HepG2 (cell line): ENCODE results near the gene HMCN2. TPM values are rescaled to one million over a fixed set of nuclear protein-coding genes. Genes with fewer than 3 reads are reported as not detected.
A peak's percentile ranks its signal among the peaks of the same experiment; 100 is the strongest.
"Not testable (repeated sequence)": the region's sequence is repeated elsewhere in the genome, so short reads cannot be mapped to it uniquely, and the experiment has no call there.

ENCODE experiments used
- ATAC-seq: fragments of 200-7000 bp; cut with Tn5 transposase; 3 replicates; pipeline ENCODE4 v1.9.1; 2020; ENCODE audit warnings: mild to moderate bottlenecking, moderate library complexity
- BruUV-seq: library from RNA; stranded (reverse); fragments of 400-500 nt; replicated peaks from 2 replicates; lab custom pipeline; 2021; lab: Mats Ljungman, UMichigan
- CTCF ChIA-PET: fragments of 300-600 bp; formaldehyde crosslinking; extraction: SDS; loops from one replicate; lab custom pipeline; 2021; ENCODE audit warnings: low total read pairs, inconsistent platforms, low intra/inter-chr PET ratio; lab: Yijun Ruan, JAX
- POLR2A ChIA-PET: fragments of 350-600 bp; sonication (Branson Sonifier 250); formaldehyde crosslinking; loops from one replicate; lab custom pipeline; 2020; ENCODE audit warnings: antibody characterized with exemption, inconsistent platforms; lab: Yijun Ruan, JAX
- DNase-seq: peaks from one replicate; pipeline ENCODE4 v3.0.0-alpha.2; 2015; ENCODE audit warnings: low spot score
- FAIRE-seq: peaks from 3 replicates; lab custom pipeline; 2011; peaks lifted over from hg19 to GRCh38; lab: Jason Lieb, UNC
- H2AFZ ChIP-seq: one replicate; pipeline ENCODE4 v1.6.1; 2011; ENCODE audit warnings: low read length, inconsistent platforms
- H3K27ac ChIP-seq: fragments of 300-600 bp; 3 replicates; pipeline ENCODE4 v1.8.0; 2011; ENCODE audit warnings: mixed run types, mild to moderate bottlenecking, mixed read lengths, low read length, inconsistent platforms; ENCODE audit not compliant: insufficient read depth; ENCODE audit errors: extremely low read length
- H3K27me3 ChIP-seq, 2 experiments: fragments of 200-600 bp in 1 of 2; 2 replicates in 1 of 2; 3 replicates in 1 of 2; pipeline versions ENCODE4 v1.6.0 to v1.8.0; 2011; ENCODE audit warnings: low read length in 2 of 2, mild to moderate bottlenecking in 2 of 2, moderate library complexity in 2 of 2, inconsistent platforms in 1 of 2; ENCODE audit not compliant: insufficient read depth in 2 of 2, control insufficient read depth in 1 of 2
- H3K36me3 ChIP-seq, 2 experiments: fragments of 200-600 bp in 1 of 2; replicated peaks in 1 of 2; 2 replicates in 1 of 2; 3 replicates in 1 of 2; pipeline versions ENCODE4 v1.5.1 to v1.8.0; 2011; ENCODE audit warnings: low read length in 2 of 2, inconsistent platforms in 1 of 2; ENCODE audit not compliant: insufficient read depth in 2 of 2, control insufficient read depth in 1 of 2
- H3K4me1 ChIP-seq: 2 replicates; pipeline ENCODE4 v1.5.1; 2012; ENCODE audit warnings: low read length, inconsistent platforms; ENCODE audit not compliant: insufficient read depth
- H3K4me2 ChIP-seq: 2 replicates; pipeline ENCODE4 v1.6.0; 2011; ENCODE audit warnings: low read depth, low read length, inconsistent platforms
- H3K4me3 ChIP-seq, 3 experiments: fragments of 200-600 bp in 1 of 3; sonication (generic), shearing (Covaris generic) in 1 of 3; replicated peaks in 1 of 3; 2 replicates each; pipeline ENCODE4 v1.5.1; 2011 to 2016; ENCODE audit warnings: low read length in 3 of 3, inconsistent platforms in 2 of 3, low read depth in 2 of 3, mild to moderate bottlenecking in 2 of 3, control low read depth in 1 of 3, mixed read lengths in 1 of 3; ENCODE audit not compliant: insufficient read depth in 1 of 3
- H3K79me2 ChIP-seq: one replicate; pipeline ENCODE4 v1.6.1; 2011; ENCODE audit warnings: low read length, inconsistent platforms; ENCODE audit not compliant: insufficient read depth
- H3K9ac ChIP-seq: 2 replicates; pipeline ENCODE4 v1.6.0; 2011; ENCODE audit warnings: mild to moderate bottlenecking, low read depth, low read length, inconsistent platforms; ENCODE audit not compliant: insufficient read depth
- H3K9me3 ChIP-seq: 2 replicates; pipeline ENCODE4 v1.5.1; 2012; ENCODE audit warnings: mild to moderate bottlenecking, low read length
- H4K20me1 ChIP-seq: 2 replicates; pipeline ENCODE4 v1.6.0; 2011; ENCODE audit warnings: inconsistent platforms, mild to moderate bottlenecking, low read length, moderate library complexity; ENCODE audit not compliant: insufficient read depth
- HNRNPL ChIP-seq: fragments of 200-400 bp; formaldehyde crosslinking; IDR thresholded peaks from 2 replicates; pipeline ENCODE4 v1.6.1; 2017; ENCODE audit warnings: mild to moderate bottlenecking, low read depth, low read length
- MIXL1 ChIP-seq: IDR thresholded peaks from 2 replicates; pipeline ENCODE4 v1.6.1; 2016
- RAD21 ChIP-seq: fragments of 450-650 bp; formaldehyde crosslinking; IDR thresholded peaks from 2 replicates; pipeline ENCODE4 v1.5.0; 2020; ENCODE audit warnings: mild to moderate bottlenecking
- SETDB1 ChIP-seq: sonication (generic); formaldehyde crosslinking; IDR thresholded peaks from 2 replicates; pipeline ENCODE4 v1.5.1; 2020; ENCODE audit warnings: missing genetic modification reagents, mild to moderate bottlenecking, borderline replicate concordance
- ZNF768 ChIP-seq: sonication (generic); formaldehyde crosslinking; IDR thresholded peaks from 2 replicates; pipeline ENCODE4 v1.4.0; 2020; ENCODE audit warnings: missing genetic modification reagents
- WGBS: methylation state at CpG from one replicate; pipeline ENCODE4 v1.1.6; 2017; ENCODE audit warnings: low lambda C conversion rate; 5-methylcytosine and 5-hydroxymethylcytosine counted together
- in situ Hi-C: cut with HindIII; loops from 2 replicates; pipeline ENCODE4 v1.10.0; 2017; ENCODE audit warnings: low pct_unique_long_range_greater_than_20kb; ENCODE audit not compliant: extremely low pct_ligation_motif_present
- intact Hi-C: fragments of 100-400 bp; cut with micrococcal nuclease; formaldehyde crosslinking; loops from one replicate; pipeline ENCODE4 v1.10.0; 2022; ENCODE audit not compliant: unreplicated experiment
- polyA plus RNA-seq, 8 experiments: library from polyadenylated mRNA; depleted of rRNA in 3 of 8; stranded (reverse) in 7 of 8; unstranded in 1 of 8; fragments of >200 nt; fragmentation: Illumina TruSeq in 4 of 8; extraction: Trizol in 4 of 8; gene quantifications; 2 replicates each; pipeline versions ENCODE4 v1.2.1 to v1.2.3, GENCODE V29; 2011 to 2016; ENCODE audit warnings: low read depth in 4 of 8, missing spikeins in 1 of 8, mixed read lengths in 1 of 8; ENCODE audit not compliant: insufficient read depth in 1 of 8
- total RNA-seq, 5 experiments: library from RNA; depleted of rRNA; stranded (reverse); fragments of >200 nt; fragmentation: Illumina TruSeq; extraction: Trizol; gene quantifications; 2 replicates each; pipeline ENCODE4 v1.2.3, GENCODE V29; 2016; ENCODE audit warnings: low read depth in 1 of 5
- TF ChIP-seq, protein P1 (sequence below): sonication (generic); formaldehyde crosslinking; IDR thresholded peaks from 2 replicates; pipeline ENCODE4 v1.5.0; 2020; ENCODE audit warnings: mild to moderate bottlenecking, missing genetic modification reagents, borderline replicate concordance
- TF ChIP-seq, protein P2 (sequence below): IDR thresholded peaks from 2 replicates; pipeline ENCODE4 v1.6.1; 2016; ENCODE audit warnings: missing biosample characterization, missing genetic modification reagents, low read depth
- TF ChIP-seq, protein P3 (sequence below): sonication (generic); formaldehyde crosslinking; IDR thresholded peaks from 2 replicates; pipeline ENCODE4 v1.5.0; 2020; ENCODE audit warnings: missing genetic modification reagents

The HMCN2 gene
- total and polyA plus RNA-seq, 2 of the 13 experiments (the other 11 are each of a cell fraction or from before 2014, with no cell fraction given), result 0.09 TPM; not detected in 1

DNA sequence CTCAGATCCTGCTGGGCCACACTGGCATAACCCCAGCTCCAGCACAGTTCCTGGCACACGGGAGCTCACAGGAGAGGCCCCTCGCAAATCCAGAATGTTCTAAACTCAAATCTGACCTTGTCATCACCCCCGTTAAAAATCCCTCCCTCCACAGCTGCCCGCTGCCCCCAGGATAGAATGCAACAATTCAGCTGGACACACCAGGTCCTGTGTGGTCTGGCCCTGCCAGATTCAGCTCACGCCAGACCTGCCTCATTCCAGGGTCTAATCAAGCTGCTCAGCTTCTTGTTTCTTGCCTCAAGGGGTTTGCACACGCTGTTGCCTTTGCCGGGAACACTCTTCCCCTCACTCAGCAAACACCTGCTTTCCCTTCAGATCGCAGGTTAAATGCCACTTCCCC lies 134.2 kb downstream of the HMCN2 start:
- POLR2A ChIA-PET, result no interaction called here
- in situ Hi-C loops, result no loop called here

DNA sequence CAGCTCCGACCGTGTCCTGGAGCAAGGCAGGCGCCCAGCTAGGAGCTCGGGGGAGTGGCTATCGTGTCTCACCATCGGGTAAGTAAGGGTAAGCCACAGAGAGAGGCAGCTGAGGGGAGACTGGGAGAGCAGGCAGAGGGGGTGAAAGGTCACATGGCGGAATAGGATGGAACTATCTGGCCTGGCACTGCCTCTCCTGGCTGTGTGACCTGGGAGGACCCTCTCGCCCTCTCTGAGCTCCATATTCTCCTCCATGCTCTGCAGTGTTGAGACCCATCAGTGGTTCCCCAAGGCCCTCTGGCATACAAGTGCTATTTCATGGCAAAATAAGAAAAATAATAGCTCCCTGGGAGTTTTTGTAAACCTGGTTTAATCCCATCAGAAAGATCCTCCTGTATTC lies 135.3 kb downstream of the HMCN2 start:
- no peak overlapping the region for H2AFZ ChIP-seq
- TF ChIP-seq, protein P1, sequence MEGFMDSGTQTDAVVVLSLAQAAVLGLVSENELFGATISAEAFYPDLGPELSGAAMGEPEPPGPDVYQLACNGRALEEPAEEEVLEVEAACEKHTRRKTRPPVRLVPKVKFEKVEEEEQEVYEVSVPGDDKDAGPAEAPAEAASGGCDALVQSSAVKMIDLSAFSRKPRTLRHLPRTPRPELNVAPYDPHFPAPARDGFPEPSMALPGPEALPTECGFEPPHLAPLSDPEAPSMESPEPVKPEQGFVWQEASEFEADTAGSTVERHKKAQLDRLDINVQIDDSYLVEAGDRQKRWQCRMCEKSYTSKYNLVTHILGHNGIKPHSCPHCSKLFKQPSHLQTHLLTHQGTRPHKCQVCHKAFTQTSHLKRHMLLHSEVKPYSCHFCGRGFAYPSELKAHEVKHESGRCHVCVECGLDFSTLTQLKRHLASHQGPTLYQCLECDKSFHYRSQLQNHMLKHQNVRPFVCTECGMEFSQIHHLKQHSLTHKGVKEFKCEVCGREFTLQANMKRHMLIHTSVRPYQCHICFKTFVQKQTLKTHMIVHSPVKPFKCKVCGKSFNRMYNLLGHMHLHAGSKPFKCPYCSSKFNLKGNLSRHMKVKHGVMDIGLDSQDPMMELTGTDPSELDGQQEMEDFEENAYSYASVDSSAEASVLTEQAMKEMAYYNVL (CRISPR knock-in tag), result no peak
- TF ChIP-seq ZNF768 (CRISPR knock-in tag), result peak; percentile 91
- no peak for FAIRE-seq
- no TSS peak for BruUV-seq
- in situ Hi-C loops, result no loop called here
- H3K9ac ChIP-seq, result no peak overlapping the region
- intact Hi-C loops, result no loop called here
- no peak overlapping the region for H3K4me2 ChIP-seq
- H3K9me3 ChIP-seq, result no peaks in the 10 kb centered on the region
- H3K4me3 ChIP-seq, result no peak overlapping the region
- no peaks in the 10 kb centered on the region for H3K79me2 ChIP-seq
- H3K27ac ChIP-seq, result no peak overlapping the region
- H3K4me1 ChIP-seq, result no peaks in the 10 kb centered on the region
- no peak for ATAC-seq
- WGBS, result 47% methylated on average over 6 of the region's 8 CpGs
- H3K36me3 ChIP-seq, result no peaks in the 10 kb centered on the region
- H4K20me1 ChIP-seq, result no peaks in the 10 kb centered on the region
- ChIA-PET POLR2A (no interaction called here), CTCF (no interaction called here)
- no peak for DNase-seq
- peaks cover 4 to 23% of the 10 kb centered on the region in 2 experiments; a peak in 3 of 5 replicates for H3K27me3 ChIP-seq

More for the DNA sequence above, 134.2 kb downstream of the HMCN2 start:
- H3K4me1 ChIP-seq, result no peaks in the 10 kb centered on the region
- intact Hi-C loops, result no loop called here
- BruUV-seq, result no TSS peak
- no peak for DNase-seq
- H3K36me3 ChIP-seq, result no peaks in the 10 kb centered on the region
- H4K20me1 ChIP-seq, result no peaks in the 10 kb centered on the region
- H3K4me3 ChIP-seq, result no peak overlapping the region
- no peak overlapping the region for H3K27ac ChIP-seq
- 40% methylated on average over 8 of the region's 8 CpGs for WGBS
- H3K4me2 ChIP-seq, result no peak overlapping the region
- H3K9me3 ChIP-seq, result no peaks in the 10 kb centered on the region
- H3K79me2 ChIP-seq, result no peaks in the 10 kb centered on the region
- TF ChIP-seq, protein P2, sequence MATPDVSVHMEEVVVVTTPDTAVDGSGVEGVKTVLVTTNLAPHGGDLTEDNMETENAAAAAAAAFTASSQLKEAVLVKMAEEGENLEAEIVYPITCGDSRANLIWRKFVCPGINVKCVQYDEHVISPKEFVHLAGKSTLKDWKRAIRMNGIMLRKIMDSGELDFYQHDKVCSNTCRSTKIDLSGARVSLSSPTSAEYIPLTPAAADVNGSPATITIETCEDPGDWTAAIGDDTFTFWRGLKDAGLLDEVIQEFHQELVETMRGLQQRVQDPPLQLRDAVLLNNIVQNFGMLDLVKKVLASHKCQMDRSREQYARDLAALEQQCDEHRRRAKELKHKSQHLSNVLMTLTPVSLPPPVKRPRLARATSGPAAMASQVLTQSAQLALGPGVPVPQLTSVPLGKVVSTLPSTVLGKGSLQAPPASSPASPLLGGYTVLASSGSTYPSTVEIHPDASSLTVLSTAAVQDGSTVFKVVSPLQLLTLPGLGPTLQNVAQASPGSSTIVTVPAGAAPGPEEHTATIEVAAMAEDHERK, result no peak
- TF ChIP-seq HNRNPL, result no peak
- no peak for TF ChIP-seq MIXL1 (CRISPR knock-in tag)
- TF ChIP-seq, protein P3, sequence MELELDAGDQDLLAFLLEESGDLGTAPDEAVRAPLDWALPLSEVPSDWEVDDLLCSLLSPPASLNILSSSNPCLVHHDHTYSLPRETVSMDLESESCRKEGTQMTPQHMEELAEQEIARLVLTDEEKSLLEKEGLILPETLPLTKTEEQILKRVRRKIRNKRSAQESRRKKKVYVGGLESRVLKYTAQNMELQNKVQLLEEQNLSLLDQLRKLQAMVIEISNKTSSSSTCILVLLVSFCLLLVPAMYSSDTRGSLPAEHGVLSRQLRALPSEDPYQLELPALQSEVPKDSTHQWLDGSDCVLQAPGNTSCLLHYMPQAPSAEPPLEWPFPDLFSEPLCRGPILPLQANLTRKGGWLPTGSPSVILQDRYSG, result no peak
- no peak for TF ChIP-seq SETDB1 (CRISPR knock-in tag)
- TF ChIP-seq RAD21, result no peak
- H2AFZ ChIP-seq, result no peak overlapping the region
- ATAC-seq, result no peak
- no peak for FAIRE-seq
- H3K9ac ChIP-seq, result no peak overlapping the region
- H3K27me3 ChIP-seq, result peaks cover 2 to 23% of the 10 kb centered on the region in 2 experiments; a peak in 3 of 5 replicates
- CTCF ChIA-PET, result no interaction called here

DNA sequence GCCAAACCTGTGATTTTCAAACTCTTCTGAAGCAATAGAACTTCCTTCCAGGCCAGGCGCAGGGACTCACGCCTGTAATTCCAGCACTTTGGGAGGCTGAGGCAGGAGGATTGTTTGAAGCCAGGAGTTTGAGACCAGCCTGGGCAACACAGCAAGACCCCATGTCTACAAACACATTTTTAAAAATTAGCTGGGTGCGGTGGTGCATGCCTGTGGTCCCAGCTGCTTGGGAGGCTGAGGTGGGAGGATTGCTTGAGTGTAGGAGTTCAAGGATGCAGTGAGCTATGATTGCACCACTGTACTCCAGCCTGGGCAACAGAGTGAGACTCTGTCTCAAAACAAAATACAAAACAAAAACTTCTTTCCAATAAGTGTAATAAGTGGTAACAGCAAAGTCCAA lies 136.2 kb downstream of the HMCN2 start:
- H3K36me3 ChIP-seq, intact Hi-C loops, H3K9ac ChIP-seq, H3K27ac ChIP-seq, H4K20me1 ChIP-seq, H2AFZ ChIP-seq, H3K9me3 ChIP-seq, ATAC-seq, H3K79me2 ChIP-seq, H3K4me1 ChIP-seq, in situ Hi-C loops, H3K4me3 ChIP-seq, CTCF ChIA-PET, DNase-seq, POLR2A ChIA-PET, H3K4me2 ChIP-seq, FAIRE-seq, BruUV-seq: not testable (repeated sequence)
- WGBS, result 66% methylated on average over 3 of the region's 3 CpGs
- H3K27me3 ChIP-seq, result peaks cover 4 to 23% of the 10 kb centered on the region in 2 experiments; a peak in 2 of 5 replicates
